GM21786 (cell line): Measurements from ENCODE around the gene IL10.
A peak's percentile ranks its signal among the peaks of the same experiment; 100 is the strongest.

Experiments
- ATAC-seq: cut with Tn5 transposase; IDR thresholded peaks from one replicate; pipeline ENCODE4 v1.9.1; 2021; ENCODE audit not compliant: unreplicated experiment

IL10 gene

GRCh38 chr1:206772243-206772937, at the start of gene IL10:
Gene IL10 (minus strand): TSS chr1:206772494. CDS start chr1:206772435, 59 bp downstream.
- no peak for ATAC-seq

GRCh38 chr1:206821493-206821892, 49.2 kb upstream of the IL10 start:
- ATAC-seq, result no peak

GRCh38 chr1:206816390-206817287, 44.3 kb upstream of the IL10 start:
- peak; percentile 75 for ATAC-seq

GRCh38 chr1:206814716-206815341, 42.5 kb upstream of the IL10 start:
- no peak for ATAC-seq

GRCh38 chr1:206812471-206812870, 40.2 kb upstream of the IL10 start:
- ATAC-seq, result no peak

GRCh38 chr1:206809504-206810084, 37.3 kb upstream of the IL10 start:
- ATAC-seq, result no peak

- ATAC-seq, result peak; percentile 52
Observed at GRCh38 chr1:206808615-206809014, 36.3 kb upstream of the IL10 start.

GRCh38 chr1:206805357-206805756, 33.1 kb upstream of the IL10 start:
- no peak for ATAC-seq

GRCh38 chr1:206804156-206804737, 32.0 kb upstream of the IL10 start:
- ATAC-seq, result no peak

- peak; percentile 99 for ATAC-seq
Observed at GRCh38 chr1:206803221-206803730, 31.0 kb upstream of the IL10 start.

- no peak for ATAC-seq
Observed at GRCh38 chr1:206802401-206802800, 30.1 kb upstream of the IL10 start.

GRCh38 chr1:206801467-206801866, 29.2 kb upstream of the IL10 start:
- no peak for ATAC-seq

- ATAC-seq, result no peak
Observed at GRCh38 chr1:206800891-206801290, 28.6 kb upstream of the IL10 start.

GRCh38 chr1:206800411-206800810, 28.1 kb upstream of the IL10 start:
- no peak for ATAC-seq

GRCh38 chr1:206799311-206799710, 27.0 kb upstream of the IL10 start:
- ATAC-seq, result no peak

GRCh38 chr1:206798384-206798996, 26.2 kb upstream of the IL10 start:
- no peak for ATAC-seq

GRCh38 chr1:206797534-206798383, 25.5 kb upstream of the IL10 start:
- ATAC-seq, result no peak

GRCh38 chr1:206796981-206797402, 24.7 kb upstream of the IL10 start:
- ATAC-seq, result no peak

GRCh38 chr1:206796116-206796515, 23.8 kb upstream of the IL10 start:
- no peak for ATAC-seq
